ENCODE data around the gene PPM1D.
A peak's percentile ranks its signal among the peaks of the same experiment; 100 is the strongest.
"Not testable (repeated sequence)": the region's sequence is repeated elsewhere in the genome, so short reads cannot be mapped to it uniquely, and the experiment has no call there.

The PPM1D gene

DNA sequence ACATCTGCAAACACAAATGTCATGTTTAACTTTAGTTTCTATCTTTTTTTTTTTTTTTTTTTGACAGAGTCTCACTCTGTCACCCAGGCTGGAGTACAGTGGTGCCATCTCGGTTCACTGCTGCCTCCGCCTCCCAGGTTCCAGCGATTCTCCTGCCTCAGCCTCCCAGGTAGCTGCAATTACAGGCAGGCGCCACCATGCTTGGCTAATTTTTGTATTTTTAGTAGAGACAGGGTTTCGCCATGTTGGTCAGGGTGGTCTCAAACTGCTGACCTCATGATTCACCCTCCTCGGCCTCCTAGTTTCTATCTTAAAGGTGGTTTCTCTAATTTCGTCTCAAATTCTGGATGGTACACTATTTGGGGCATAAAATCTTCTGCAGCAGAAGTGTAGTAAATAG lies 5.8 kb upstream of the PPM1D start:
- DNase-seq = not testable (repeated sequence)

DNA sequence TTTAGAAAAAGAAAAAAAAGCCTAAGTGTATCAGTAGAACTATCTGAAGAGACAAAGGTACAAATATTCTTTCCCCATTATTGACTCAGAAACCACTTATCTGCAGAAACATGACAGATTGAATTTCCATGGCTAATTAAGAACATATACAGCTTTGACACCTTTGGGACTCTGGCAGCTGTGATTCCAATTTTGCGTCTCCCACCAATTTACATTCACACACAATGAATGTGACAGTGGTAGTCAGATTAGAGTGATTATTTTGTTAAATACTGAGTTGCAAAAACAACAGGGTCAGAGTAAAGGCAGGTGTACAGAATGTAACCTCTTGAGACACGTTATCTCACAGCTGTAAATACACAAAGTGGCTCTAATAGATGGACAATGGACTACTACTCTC lies 5.3 kb upstream of the PPM1D start:
- no peak for DNase-seq

GRCh38 chr17:60597297-60597696 lies 2.7 kb upstream of the PPM1D start:
- DNase-seq = no peak

DNA sequence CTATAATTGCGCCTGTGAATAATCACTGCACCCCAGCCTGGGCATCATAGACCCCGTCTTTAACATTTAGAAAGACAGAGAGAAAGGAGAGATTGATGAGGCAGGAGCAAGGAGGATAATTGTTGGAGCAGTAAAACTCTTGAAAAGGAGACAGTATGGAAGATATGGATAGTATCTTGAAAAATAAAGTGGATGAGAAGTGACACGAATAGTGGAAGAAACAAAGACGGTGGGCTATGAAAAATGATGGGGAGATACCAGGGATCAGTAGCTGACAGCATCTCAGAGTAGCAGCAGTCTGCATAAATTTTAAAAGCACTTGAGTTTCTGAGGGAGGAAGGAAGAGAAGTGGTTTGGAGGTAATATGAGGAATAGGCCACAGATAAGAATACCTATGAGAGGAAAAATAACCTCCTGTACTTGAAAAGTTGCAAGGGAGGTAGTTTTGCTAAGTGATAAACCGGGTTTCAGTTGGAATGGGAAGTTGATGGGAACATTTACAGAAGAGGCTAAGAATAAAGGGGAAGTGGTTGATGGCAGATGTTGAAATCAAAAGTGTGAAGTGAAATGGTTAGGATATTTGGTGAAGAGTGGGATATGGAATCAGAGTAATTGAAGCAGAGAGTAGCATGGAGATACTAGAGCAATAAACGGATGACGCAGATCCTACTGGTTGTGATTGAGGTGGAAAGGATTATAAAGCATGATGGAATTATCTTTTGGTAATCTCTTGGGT lies 1.8 kb upstream of the PPM1D start:
- peak in 1 of 2 donors; percentile 9 for DNase-seq

DNA sequence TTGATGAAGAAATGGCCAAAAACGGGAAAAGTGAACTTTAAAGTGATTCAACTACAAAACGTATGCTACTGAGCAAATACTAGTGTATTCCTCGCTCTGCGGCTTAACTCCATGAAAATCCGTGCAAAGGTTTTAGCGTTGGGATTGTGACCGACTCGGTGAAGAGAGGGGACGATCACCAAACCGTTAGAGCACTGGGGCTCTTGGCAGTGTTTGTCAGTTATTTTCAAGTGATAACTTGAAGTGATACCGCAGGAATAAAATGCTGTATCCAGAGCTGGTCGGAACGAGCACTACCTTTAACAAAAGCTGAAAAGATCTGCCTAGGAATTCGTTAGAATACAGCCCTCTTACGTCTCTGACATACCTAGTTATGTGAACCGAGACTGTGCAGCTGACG lies 773 bp upstream of the PPM1D start:
- DNase-seq = no peak

- DNase-seq = peak; percentile 22 to 52
Measured at GRCh38 chr17:60600490-60601446, 775 bp downstream of the PPM1D start.

GRCh38 chr17:60601447-60602384 lies 1.7 kb downstream of the PPM1D start:
- DNase-seq = peak; percentile 2 to 48

DNA sequence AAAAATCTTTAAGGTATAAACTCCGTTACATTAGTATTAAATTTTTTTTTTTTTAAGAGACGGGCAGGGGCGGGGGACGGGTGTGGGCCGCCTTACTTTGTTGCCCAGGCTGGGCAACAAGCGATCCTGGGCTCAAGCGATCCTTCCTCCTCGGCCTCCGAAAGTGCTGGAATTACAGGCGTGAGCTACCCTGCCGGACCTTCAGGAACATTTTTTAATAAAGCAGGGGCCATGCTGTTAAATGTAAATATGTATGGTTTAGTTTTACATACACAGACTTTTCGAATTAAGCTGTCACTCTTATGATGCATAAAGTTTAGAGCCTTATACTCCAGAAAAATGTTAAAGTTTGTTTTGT lies 2.4 kb downstream of the PPM1D start:
- DNase-seq = no peak

DNA sequence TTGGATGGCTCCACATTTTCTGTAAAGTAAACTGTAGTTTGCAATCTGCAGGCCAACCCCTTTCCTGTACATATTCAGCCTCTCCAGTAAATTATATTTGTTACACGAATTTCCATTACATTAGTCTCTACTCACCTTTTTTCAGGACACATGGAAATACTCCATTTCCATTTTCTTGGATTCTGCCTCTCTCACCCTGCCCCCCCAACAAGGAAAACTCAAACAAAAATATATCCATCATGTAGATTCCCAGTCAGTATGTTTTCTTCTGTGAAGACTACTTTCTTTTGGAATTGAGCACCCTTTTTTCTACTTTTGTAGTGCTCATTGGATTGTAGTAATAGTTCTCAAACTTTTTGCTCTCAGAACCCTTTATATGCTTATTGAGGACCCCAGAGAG lies 2.9 kb downstream of the PPM1D start:
- no peak for DNase-seq

- not testable (repeated sequence) for DNase-seq
Measured at GRCh38 chr17:60603477-60603876, 3.5 kb downstream of the PPM1D start.

GRCh38 chr17:60604686-60605334 lies 4.8 kb downstream of the PPM1D start:
- DNase-seq = no peak

- no peak for DNase-seq
Measured at GRCh38 chr17:60606036-60606435, 6.0 kb downstream of the PPM1D start.

GRCh38 chr17:60610473-60610872 lies 10.5 kb downstream of the PPM1D start:
- DNase-seq = no peak

DNA sequence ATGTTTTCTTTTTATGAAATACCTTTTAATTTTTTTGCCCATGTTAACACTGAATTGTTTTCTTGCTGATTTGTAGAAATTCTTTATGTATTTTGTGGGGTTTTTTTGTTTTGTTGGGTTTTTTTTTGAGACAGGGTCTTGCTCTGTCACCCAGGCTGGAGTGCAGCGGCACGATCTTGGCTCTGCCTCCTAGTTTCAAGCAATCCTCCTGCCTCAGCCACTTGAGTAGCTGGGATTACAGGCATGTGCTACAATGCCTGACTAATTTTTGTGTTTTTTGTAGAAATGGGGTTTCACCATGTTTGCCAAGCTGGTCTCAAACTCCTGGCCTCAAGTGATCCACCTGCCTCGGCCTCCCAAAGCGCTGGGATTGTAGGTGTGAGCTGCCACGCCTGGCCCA lies 11.3 kb downstream of the PPM1D start:
- not testable (repeated sequence) for DNase-seq

GRCh38 chr17:60613325-60613724 lies 13.3 kb downstream of the PPM1D start:
- no peak for DNase-seq

DNA sequence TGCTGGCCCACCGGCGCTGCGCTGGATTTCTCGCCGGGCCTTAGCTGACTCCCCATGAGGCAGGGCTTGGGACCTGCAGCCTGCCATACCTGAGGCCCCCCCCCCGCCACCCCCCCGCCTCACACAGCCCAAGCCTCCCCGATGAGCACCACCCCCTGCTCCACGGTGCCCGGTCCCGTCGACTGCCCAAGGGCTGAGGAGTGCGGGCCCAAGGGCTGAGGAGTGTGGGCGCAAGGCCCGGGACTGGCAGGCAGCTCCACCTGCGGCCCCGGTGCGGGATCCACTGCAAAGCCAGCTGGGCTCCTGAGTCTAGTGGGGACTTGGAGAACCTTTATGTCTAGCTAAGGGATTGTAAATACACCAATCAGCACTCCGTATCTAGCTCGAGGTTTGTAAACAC lies 13.8 kb downstream of the PPM1D start:
- not testable (repeated sequence) for DNase-seq

- not testable (repeated sequence) for DNase-seq
Measured at GRCh38 chr17:60614247-60614646, 14.3 kb downstream of the PPM1D start.

GRCh38 chr17:60615108-60615507 lies 15.1 kb downstream of the PPM1D start:
- no peak for DNase-seq

DNA sequence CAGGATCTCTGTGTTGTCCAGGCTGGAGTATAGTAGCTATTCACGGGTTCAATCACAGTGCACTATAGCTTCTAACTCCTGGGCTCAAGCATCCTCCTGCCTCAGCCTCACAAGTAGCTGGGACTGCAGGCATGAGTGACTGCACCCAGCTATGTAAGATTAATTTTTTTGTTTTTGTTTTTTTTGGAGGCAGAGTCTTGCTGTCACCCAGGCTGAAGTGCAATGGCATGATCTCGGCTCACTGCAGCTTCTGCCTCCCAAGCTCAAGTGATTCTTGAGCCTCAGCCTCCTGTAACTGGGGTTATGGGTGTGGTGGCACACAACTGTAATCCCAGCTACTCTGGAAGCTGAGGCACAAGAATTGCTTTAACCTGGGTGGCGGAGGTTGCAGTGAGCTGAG lies 15.8 kb downstream of the PPM1D start:
- DNase-seq = no peak

DNA sequence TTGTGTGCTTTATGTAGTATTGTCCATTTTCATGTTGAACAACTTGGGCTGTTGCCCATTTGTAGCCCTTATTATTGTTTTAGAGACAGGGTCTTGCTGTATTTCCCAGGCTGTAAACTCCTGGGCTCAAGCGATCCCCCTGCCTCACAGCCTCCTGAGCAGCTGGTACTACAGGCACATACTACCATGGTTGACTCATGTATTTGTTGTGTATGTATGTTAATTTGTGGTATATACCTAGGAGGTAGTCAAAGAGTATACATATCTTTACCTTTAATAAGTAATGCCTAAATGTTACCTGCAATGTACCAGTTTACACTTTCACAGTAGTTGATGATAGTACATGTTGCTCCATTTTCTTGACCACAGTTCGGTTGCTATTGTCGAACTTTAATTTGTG lies 18.1 kb downstream of the PPM1D start:
- DNase-seq = no peak

DNA sequence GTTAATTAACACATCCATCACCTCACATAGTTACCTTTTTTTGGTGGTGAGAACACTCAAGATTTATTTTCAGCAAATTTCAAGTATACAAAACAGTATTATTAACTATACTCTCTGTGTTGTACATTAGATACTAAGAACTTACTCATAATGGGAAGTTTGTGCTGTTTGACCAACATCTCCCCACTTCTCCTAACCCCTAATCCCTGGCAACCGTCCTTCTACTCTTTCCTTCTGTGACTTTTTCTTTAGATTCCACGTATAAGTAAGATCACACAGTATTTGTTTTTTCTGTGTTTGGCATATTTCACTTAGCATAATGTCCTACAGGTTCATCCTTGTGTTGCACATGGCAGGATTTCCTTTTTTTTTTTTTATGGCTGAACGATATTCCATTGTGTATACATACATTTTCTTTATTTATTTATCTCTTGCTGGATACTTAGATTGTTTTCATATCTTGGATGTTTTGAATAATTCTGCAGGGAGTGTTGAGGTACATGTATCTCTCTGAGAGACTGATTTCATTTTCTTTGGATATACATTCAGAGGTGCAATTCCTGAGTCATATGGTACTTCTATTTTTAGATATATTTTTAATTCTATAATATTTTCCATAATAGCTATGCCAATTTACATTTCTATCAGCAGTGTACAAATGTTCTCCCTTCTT lies 19.0 kb downstream of the PPM1D start:
- no peak for DNase-seq

DNA sequence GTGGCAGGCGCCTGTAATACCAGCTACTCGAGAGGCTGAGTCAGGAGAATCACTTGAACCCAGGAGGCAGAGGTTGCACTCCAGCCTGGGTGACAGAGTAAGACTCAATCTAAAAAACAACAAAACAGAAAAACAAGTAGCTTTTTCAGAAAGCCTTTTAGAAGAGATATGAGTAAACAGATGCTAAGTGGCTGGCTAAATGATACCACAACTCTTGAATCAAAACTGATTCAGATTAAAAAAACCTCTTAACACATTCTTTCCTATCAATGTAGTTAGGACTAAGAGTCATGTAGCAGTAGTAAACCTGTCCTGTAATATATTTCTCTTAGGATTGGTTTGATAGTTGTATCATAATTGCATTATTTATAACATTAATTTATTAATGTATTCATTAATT lies 23.0 kb downstream of the PPM1D start:
- no peak for DNase-seq

Data from bone marrow (tissue), 2 donors.